Duodenal mucosa (tissue), 2 donors: ENCODE results near the gene FCER2.

Source experiments
- H3K27ac ChIP-seq: one replicate; pipeline ENCODE4 v1.7.0; 2013; ENCODE audit warnings: low read depth, low read length
- H3K27me3 ChIP-seq, 2 donors: one replicate each; pipeline ENCODE4 v1.7.0; 2013; ENCODE audit warnings: low read length in 2 of 2, control low read depth in 1 of 2; ENCODE audit not compliant: insufficient read depth in 2 of 2, control insufficient read depth in 1 of 2
- H3K36me3 ChIP-seq, 2 donors: one replicate each; pipeline ENCODE4 v1.7.0; 2013; ENCODE audit warnings: low read length in 2 of 2, control low read depth in 1 of 2; ENCODE audit not compliant: insufficient read depth in 2 of 2, control insufficient read depth in 1 of 2
- H3K4me1 ChIP-seq, 2 donors: one replicate each; pipeline ENCODE4 v1.7.0; 2013; ENCODE audit warnings: low read length in 2 of 2, control low read depth in 1 of 2; ENCODE audit not compliant: insufficient read depth in 2 of 2, control insufficient read depth in 1 of 2
- H3K4me3 ChIP-seq, 2 donors: one replicate each; pipeline ENCODE4 v1.7.0; 2013; ENCODE audit warnings: low read length in 2 of 2, low read depth in 1 of 2
- H3K9ac ChIP-seq, 2 donors: one replicate each; pipeline ENCODE4 v1.7.0; 2013; ENCODE audit warnings: low read length in 2 of 2, low read depth in 1 of 2
- H3K9me3 ChIP-seq, 2 donors: one replicate each; pipeline ENCODE4 v1.7.0; 2013; ENCODE audit warnings: low read length in 2 of 2, control low read depth in 1 of 2; ENCODE audit not compliant: control insufficient read depth in 1 of 2

Gene FCER2

DNA sequence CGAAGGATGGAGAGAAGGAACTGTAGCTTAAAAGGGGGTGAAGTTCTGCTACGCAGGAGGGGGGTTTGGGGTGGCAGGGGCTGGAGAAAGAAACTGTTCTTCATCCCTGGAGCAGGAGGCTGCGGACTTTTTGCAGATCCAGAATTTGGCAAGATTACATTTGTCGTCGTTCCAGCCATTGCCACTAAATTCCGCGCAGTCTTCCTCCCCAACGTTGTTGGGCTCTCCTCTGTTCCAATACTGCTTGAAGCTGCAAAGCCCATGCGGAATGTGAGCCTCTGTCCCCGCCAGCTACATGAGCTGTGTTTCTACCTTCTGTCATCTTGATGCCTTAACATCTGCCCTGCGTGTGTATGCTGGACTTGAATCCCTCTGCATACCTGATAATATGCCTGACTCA, 41.1 kb upstream of the FCER2 start:
- no peak overlapping the region for H3K27ac ChIP-seq
- no peaks in the 10 kb centered on the region for H3K4me1 ChIP-seq
- no peaks in the 10 kb centered on the region for H3K27me3 ChIP-seq
- no peak overlapping the region for H3K4me3 ChIP-seq
- H3K9me3 ChIP-seq: no peaks in the 10 kb centered on the region
- H3K9ac ChIP-seq: no peak overlapping the region
- H3K36me3 ChIP-seq: no peaks in the 10 kb centered on the region

- H3K27ac ChIP-seq: no peak overlapping the region
These were observed 40.6 kb upstream of the FCER2 start for GRCh38 chr19:7742575-7742974.

GRCh38 chr19:7740682-7741054, 38.7 kb upstream of the FCER2 start:
- Histone ChIP-seq H3K9me3 (no peaks in the 10 kb centered on the region), H3K9ac (no peak overlapping the region), H3K36me3 (no peaks in the 10 kb centered on the region), H3K27me3 (no peaks in the 10 kb centered on the region), H3K27ac (no peak overlapping the region), H3K4me3 (no peak overlapping the region), H3K4me1 (no peaks in the 10 kb centered on the region)

More at GRCh38 chr19:7742575-7742974, 40.6 kb upstream of the FCER2 start:
- Histone ChIP-seq H3K9ac (no peak overlapping the region), H3K27me3 (no peaks in the 10 kb centered on the region), H3K36me3 (no peaks in the 10 kb centered on the region), H3K9me3 (no peaks in the 10 kb centered on the region), H3K4me3 (no peak overlapping the region), H3K4me1 (no peaks in the 10 kb centered on the region)

DNA sequence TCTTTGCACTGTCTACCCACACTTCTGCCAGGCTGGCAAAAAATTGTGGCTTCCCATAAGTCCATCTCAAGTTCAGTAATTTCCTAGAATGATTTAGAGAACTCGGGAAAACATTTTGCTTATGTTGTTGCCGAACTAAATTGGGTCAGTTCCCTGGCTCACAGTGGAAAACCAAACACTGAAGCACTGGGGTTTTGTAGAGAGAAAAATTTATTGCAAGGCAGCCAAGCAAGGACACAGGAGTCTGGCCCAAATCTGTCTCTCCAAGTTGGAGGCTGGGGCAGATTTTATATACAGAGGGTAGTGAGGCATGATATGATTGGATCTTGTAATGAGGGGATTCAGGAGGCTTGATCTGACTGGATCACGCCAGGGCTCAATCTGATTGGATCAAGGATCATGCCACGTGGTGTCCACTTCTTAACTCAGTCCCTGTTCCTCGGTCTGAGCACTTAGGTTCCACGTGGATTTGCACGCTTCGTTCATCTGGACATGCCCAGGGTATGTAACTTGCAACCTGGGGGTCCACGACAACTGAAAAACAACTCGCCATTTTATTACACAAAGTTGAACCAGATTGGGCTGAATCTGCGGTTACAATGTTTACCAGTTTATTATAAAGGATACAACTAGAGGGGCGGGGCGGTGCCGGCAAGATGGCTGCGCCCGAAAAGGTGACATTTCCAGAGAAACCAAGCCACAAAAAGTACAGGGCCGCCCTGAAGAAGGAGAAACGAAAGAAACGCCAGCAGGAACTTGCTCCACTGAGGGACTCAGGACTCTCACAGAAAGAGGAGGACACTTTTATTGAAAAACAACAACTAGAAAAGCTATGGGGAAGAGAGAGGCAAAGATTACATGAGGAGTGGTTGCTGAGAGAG, 38.1 kb upstream of the FCER2 start:
- no peaks in the 10 kb centered on the region for H3K36me3 ChIP-seq
- H3K4me3 ChIP-seq: no peak overlapping the region
- no peak overlapping the region for H3K27ac ChIP-seq
- H3K9me3 ChIP-seq: no peaks in the 10 kb centered on the region
- H3K4me1 ChIP-seq: no peaks in the 10 kb centered on the region
- H3K27me3 ChIP-seq: no peaks in the 10 kb centered on the region
- no peak overlapping the region for H3K9ac ChIP-seq

GRCh38 chr19:7739211-7739755, 37.4 kb upstream of the FCER2 start:
- H3K36me3 ChIP-seq: no peaks in the 10 kb centered on the region
- no peak overlapping the region for H3K27ac ChIP-seq
- no peak overlapping the region for H3K4me3 ChIP-seq
- no peaks in the 10 kb centered on the region for H3K4me1 ChIP-seq
- H3K27me3 ChIP-seq: no peaks in the 10 kb centered on the region
- H3K9me3 ChIP-seq: no peaks in the 10 kb centered on the region
- H3K9ac ChIP-seq: no peak overlapping the region

DNA sequence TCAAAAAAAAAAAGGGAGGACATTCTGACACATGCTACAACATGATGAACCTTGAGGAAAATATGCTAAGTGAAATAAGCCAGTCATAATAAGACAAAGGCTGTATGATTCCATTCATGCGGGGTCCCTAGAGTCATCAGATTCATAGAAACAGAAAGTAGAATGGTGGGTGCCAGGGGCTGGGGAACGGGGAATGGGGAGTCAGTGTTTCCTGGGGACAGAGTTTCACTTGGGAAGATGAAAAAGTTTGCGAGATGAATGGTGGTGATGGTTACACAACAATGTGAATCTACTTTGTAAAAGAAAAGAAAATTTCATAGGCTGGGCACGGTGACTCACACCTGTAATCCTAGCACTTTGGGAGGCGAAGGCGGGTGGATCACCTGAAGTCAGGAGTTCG, 36.1 kb upstream of the FCER2 start:
- H3K4me1 ChIP-seq: no peaks in the 10 kb centered on the region
- H3K27ac ChIP-seq: no peak overlapping the region
- H3K27me3 ChIP-seq: no peaks in the 10 kb centered on the region
- H3K9ac ChIP-seq: no peak overlapping the region
- no peaks in the 10 kb centered on the region for H3K9me3 ChIP-seq
- no peaks in the 10 kb centered on the region for H3K36me3 ChIP-seq
- no peak overlapping the region for H3K4me3 ChIP-seq

GRCh38 chr19:7737215-7737614, 35.3 kb upstream of the FCER2 start:
- H3K36me3 ChIP-seq: no peaks in the 10 kb centered on the region
- H3K4me3 ChIP-seq: no peak overlapping the region
- no peak overlapping the region for H3K9ac ChIP-seq
- H3K4me1 ChIP-seq: no peaks in the 10 kb centered on the region
- H3K27me3 ChIP-seq: no peaks in the 10 kb centered on the region
- H3K27ac ChIP-seq: no peak overlapping the region
- no peaks in the 10 kb centered on the region for H3K9me3 ChIP-seq

- H3K27me3 ChIP-seq: peaks cover 3 to 7% of the 10 kb centered on the region in 2 donors
- H3K27ac ChIP-seq: no peak overlapping the region
- H3K4me1 ChIP-seq: no peaks in the 10 kb centered on the region
- no peak overlapping the region for H3K4me3 ChIP-seq
- no peak overlapping the region for H3K9ac ChIP-seq
- no peaks in the 10 kb centered on the region for H3K36me3 ChIP-seq
- no peaks in the 10 kb centered on the region for H3K9me3 ChIP-seq
These were observed 34.2 kb upstream of the FCER2 start for GRCh38 chr19:7736148-7736547.

- Histone ChIP-seq H3K27me3 (peaks cover 15 to 20% of the 10 kb centered on the region in 2 donors), H3K9me3 (no peaks in the 10 kb centered on the region), H3K36me3 (no peaks in the 10 kb centered on the region), H3K27ac (no peak overlapping the region), H3K4me3 (no peak overlapping the region), H3K9ac (no peak overlapping the region), H3K4me1 (peaks cover 0 to 4% of the 10 kb centered on the region in 2 donors)
These were observed 32.6 kb upstream of the FCER2 start for GRCh38 chr19:7734220-7735203.

DNA sequence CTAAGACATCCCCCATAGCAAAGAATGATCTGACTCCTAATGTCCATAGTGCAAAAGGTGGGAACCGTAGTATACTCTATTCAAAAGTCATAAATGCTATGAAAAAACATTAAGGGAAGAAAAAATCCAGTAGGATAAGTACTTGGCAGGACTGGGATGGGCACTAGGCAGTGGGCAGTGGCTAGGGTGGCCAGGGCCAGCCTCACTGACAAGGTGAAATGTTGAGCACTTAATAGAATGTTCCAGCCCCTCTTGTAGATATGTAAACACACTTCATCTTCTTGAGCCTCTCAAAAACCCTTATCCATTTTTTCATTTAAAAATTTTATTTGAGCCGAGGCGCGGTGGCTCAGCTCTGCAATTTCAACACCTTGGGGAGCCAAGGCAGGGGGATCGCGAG, 31.4 kb upstream of the FCER2 start:
- Histone ChIP-seq H3K27ac (no peak overlapping the region), H3K9ac (no peak overlapping the region), H3K4me3 (no peak overlapping the region), H3K9me3 (no peaks in the 10 kb centered on the region), H3K36me3 (no peaks in the 10 kb centered on the region), H3K4me1 (peaks cover 0 to 4% of the 10 kb centered on the region in 2 donors), H3K27me3 (peaks cover 26 to 31% of the 10 kb centered on the region in 2 donors)
